GM19193 (cell line): ENCODE data around the gene ASTN2.

Experiments used
- POLR2A ChIP-seq: IDR thresholded peaks from 4 replicates; pipeline ENCODE4 v1.6.1; 2011; ENCODE audit not compliant: insufficient read depth, insufficient read length; ENCODE audit errors: extremely low read depth

ASTN2 gene

GRCh38 chr9:117278020-117278419, 136.8 kb downstream of the ASTN2 start:
- no peak for TF ChIP-seq POLR2A

- TF ChIP-seq POLR2A = no peak
These were observed 138.4 kb downstream of the ASTN2 start for GRCh38 chr9:117276444-117276843.

- TF ChIP-seq POLR2A = no peak
These were observed 141.2 kb downstream of the ASTN2 start for GRCh38 chr9:117273612-117274011.

- no peak for TF ChIP-seq POLR2A
These were observed 145.9 kb downstream of the ASTN2 start for GRCh38 chr9:117268847-117269446.

GRCh38 chr9:117266855-117267497, 147.9 kb downstream of the ASTN2 start:
- no peak for TF ChIP-seq POLR2A

GRCh38 chr9:117265253-117265652, 149.6 kb downstream of the ASTN2 start:
- TF ChIP-seq POLR2A = no peak

- TF ChIP-seq POLR2A = no peak
These were observed 156.5 kb downstream of the ASTN2 start for GRCh38 chr9:117258184-117258866.

GRCh38 chr9:117253261-117253660, 161.6 kb downstream of the ASTN2 start:
- no peak for TF ChIP-seq POLR2A

- no peak for TF ChIP-seq POLR2A
These were observed 164.1 kb downstream of the ASTN2 start for GRCh38 chr9:117250610-117251215.

GRCh38 chr9:117249799-117250198, 165.1 kb downstream of the ASTN2 start:
- TF ChIP-seq POLR2A = no peak

GRCh38 chr9:117247266-117247665, 167.6 kb downstream of the ASTN2 start:
- no peak for TF ChIP-seq POLR2A

- TF ChIP-seq POLR2A = no peak
These were observed 169.6 kb downstream of the ASTN2 start for GRCh38 chr9:117245175-117245829.

GRCh38 chr9:117242082-117242481, 172.8 kb downstream of the ASTN2 start:
- no peak for TF ChIP-seq POLR2A

GRCh38 chr9:117239428-117239827, 175.4 kb downstream of the ASTN2 start:
- no peak for TF ChIP-seq POLR2A

- TF ChIP-seq POLR2A = no peak
These were observed 180.8 kb downstream of the ASTN2 start for GRCh38 chr9:117234103-117234502.
